Measurements from ENCODE around the gene TRDN.

TRDN gene

DNA sequence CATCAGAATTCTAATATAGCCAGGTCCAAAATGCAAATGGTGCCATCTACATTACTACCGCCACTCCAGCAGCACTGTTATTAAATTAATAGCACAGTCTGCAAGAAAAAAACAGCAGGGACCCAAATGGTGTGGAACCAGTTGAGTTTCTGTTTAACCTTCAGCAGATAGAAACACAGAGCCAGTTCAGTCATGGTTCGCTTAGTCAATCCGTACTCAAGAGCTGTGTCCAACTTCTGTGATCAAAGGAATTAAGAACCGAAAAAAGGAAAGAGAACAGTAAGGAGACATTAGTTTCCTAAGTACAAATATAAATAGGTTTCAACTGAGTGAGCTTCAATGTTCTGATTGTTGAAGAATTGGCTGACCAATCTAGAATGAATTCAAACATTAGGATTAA is 107.7 kb downstream of the TRDN start:
- DNase-seq (ENCODE audit: extremely low read depth, insufficient read length): no peak
- Histone ChIP-seq H3K27me3 (replicated peaks; ENCODE audit: control insufficient read depth, insufficient read depth, low read length) (no peaks in the 10 kb centered on the region), H3K4me3 (replicated peaks; ENCODE audit: low read depth, low read length) (no peak overlapping the region), H3K36me3 (ENCODE audit: control insufficient read depth, insufficient read depth, low read length) (no peaks in the 10 kb centered on the region)
- TF ChIP-seq, protein P1, sequence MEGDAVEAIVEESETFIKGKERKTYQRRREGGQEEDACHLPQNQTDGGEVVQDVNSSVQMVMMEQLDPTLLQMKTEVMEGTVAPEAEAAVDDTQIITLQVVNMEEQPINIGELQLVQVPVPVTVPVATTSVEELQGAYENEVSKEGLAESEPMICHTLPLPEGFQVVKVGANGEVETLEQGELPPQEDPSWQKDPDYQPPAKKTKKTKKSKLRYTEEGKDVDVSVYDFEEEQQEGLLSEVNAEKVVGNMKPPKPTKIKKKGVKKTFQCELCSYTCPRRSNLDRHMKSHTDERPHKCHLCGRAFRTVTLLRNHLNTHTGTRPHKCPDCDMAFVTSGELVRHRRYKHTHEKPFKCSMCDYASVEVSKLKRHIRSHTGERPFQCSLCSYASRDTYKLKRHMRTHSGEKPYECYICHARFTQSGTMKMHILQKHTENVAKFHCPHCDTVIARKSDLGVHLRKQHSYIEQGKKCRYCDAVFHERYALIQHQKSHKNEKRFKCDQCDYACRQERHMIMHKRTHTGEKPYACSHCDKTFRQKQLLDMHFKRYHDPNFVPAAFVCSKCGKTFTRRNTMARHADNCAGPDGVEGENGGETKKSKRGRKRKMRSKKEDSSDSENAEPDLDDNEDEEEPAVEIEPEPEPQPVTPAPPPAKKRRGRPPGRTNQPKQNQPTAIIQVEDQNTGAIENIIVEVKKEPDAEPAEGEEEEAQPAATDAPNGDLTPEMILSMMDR (IDR thresholded peaks at IDR 0.05; ENCODE audit: insufficient read depth, low read length, poor library complexity, severe bottlenecking): no peak

DNA sequence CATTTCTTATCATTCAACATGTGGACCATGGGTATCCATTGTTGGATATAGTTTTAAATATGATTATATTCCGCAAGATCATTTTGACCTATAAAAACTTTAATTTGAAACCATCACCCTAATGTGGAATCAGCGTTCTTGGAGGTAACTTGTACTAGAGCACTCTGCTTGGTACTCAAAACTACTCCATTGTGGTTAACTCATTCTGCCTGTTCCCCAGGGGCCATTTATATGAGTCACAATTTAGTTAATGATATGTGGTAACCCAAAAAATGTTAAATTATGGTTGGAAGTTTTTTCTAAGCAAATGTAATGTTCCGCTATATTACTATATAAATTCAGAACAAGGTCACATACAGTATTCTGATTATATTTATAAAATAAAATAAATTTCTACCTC is 109.3 kb downstream of the TRDN start:
- TF ChIP-seq, protein P1 (IDR thresholded peaks at IDR 0.05; ENCODE audit: insufficient read depth, low read length, poor library complexity, severe bottlenecking): no peak
- no peak overlapping the region for H3K4me3 ChIP-seq (replicated peaks; ENCODE audit: low read depth, low read length)
- H3K36me3 ChIP-seq (ENCODE audit: control insufficient read depth, insufficient read depth, low read length): no peaks in the 10 kb centered on the region
- no peaks in the 10 kb centered on the region for H3K27me3 ChIP-seq (replicated peaks; ENCODE audit: control insufficient read depth, insufficient read depth, low read length)
- no peak for DNase-seq (ENCODE audit: extremely low read depth, insufficient read length)

DNA sequence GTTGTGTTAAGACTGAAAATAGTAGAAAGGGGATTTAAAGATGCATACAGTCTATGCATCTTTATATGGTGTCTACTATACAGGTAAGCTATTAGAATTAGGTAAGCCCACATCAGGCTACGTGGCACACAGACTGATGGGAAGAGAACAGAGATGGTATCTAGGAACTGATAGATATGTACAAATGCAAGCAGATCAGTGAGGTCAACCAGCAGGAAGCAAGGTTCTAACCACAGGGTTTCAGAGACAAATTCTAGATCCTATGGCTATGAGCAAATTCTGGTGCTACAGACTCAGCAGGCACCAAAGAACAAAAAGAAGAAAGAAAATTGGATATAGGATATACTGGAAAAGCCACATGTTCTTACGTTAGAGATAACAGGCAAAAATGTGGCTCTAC is 110.6 kb downstream of the TRDN start:
- Histone ChIP-seq H3K27me3 (replicated peaks; ENCODE audit: control insufficient read depth, insufficient read depth, low read length) (no peaks in the 10 kb centered on the region), H3K4me3 (replicated peaks; ENCODE audit: low read depth, low read length) (no peak overlapping the region), H3K36me3 (ENCODE audit: control insufficient read depth, insufficient read depth, low read length) (no peaks in the 10 kb centered on the region)
- no peak for DNase-seq (ENCODE audit: extremely low read depth, insufficient read length)
- TF ChIP-seq, protein P1 (IDR thresholded peaks at IDR 0.05; ENCODE audit: insufficient read depth, low read length, poor library complexity, severe bottlenecking): no peak

DNA sequence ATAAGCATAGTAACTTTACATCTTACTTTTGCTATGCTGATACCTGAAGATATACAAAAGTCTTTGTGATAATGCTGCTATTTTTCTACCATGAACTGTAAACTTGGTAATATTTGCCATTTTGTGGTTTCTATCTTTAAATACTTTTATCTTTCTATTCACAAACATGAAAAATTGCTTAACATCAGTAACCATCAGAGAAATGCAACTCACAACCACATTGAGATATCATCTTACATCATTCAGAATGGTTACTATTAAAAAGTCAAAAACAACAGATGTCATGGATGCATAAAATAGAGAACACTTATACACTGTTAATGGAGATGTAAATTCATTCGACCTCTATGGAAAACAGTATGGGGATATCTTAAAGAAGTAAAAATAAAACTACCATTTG is 112.0 kb downstream of the TRDN start:
- no peaks in the 10 kb centered on the region for H3K27me3 ChIP-seq (replicated peaks; ENCODE audit: control insufficient read depth, insufficient read depth, low read length)

GRCh38 chr6:123520217-123520616 is 116.5 kb downstream of the TRDN start:
- Histone ChIP-seq H3K36me3 (ENCODE audit: control insufficient read depth, insufficient read depth, low read length) (no peaks in the 10 kb centered on the region), H3K4me3 (replicated peaks; ENCODE audit: low read depth, low read length) (no peak overlapping the region), H3K27me3 (replicated peaks; ENCODE audit: control insufficient read depth, insufficient read depth, low read length) (no peaks in the 10 kb centered on the region)
- no peak for DNase-seq (ENCODE audit: extremely low read depth, insufficient read length)
- TF ChIP-seq, protein P1 (IDR thresholded peaks at IDR 0.05; ENCODE audit: insufficient read depth, low read length, poor library complexity, severe bottlenecking): no peak

More for the DNA sequence above, 112.0 kb downstream of the TRDN start:
- Histone ChIP-seq H3K4me3 (replicated peaks; ENCODE audit: low read depth, low read length) (no peak overlapping the region), H3K36me3 (ENCODE audit: control insufficient read depth, insufficient read depth, low read length) (no peaks in the 10 kb centered on the region)
- DNase-seq (ENCODE audit: extremely low read depth, insufficient read length): no peak
- TF ChIP-seq, protein P1 (IDR thresholded peaks at IDR 0.05; ENCODE audit: insufficient read depth, low read length, poor library complexity, severe bottlenecking): no peak

- TF ChIP-seq, protein P1 (IDR thresholded peaks at IDR 0.05; ENCODE audit: insufficient read depth, low read length, poor library complexity, severe bottlenecking): no peak
- Histone ChIP-seq H3K4me3 (replicated peaks; ENCODE audit: low read depth, low read length) (no peak overlapping the region), H3K36me3 (ENCODE audit: control insufficient read depth, insufficient read depth, low read length) (no peaks in the 10 kb centered on the region), H3K27me3 (replicated peaks; ENCODE audit: control insufficient read depth, insufficient read depth, low read length) (no peaks in the 10 kb centered on the region)
- DNase-seq (ENCODE audit: extremely low read depth, insufficient read length): no peak
Observed at GRCh38 chr6:123519189-123519505, 117.6 kb downstream of the TRDN start.
